Neutrophil (primary cell): ENCODE data around the gene BGN.

ENCODE experiments used
- H3K27ac ChIP-seq: fragments of 200-600 bp; sonication (generic); 2 replicates; pipeline ENCODE4 v1.5.1; 2016; ENCODE audit warnings: mild to moderate bottlenecking, moderate library complexity
- H3K27me3 ChIP-seq: fragments of 200-600 bp; sonication (generic); 2 replicates; pipeline ENCODE4 v1.6.0; 2016; ENCODE audit warnings: mild to moderate bottlenecking
- H3K36me3 ChIP-seq: fragments of 200-600 bp; sonication (generic); 2 replicates; pipeline ENCODE4 v1.5.1; 2017
- H3K4me1 ChIP-seq, 2 experiments: fragments of 200-600 bp in 1 of 2; sonication (generic) in 1 of 2; 1 replicate in 1 of 2; 2 replicates in 1 of 2; pipeline versions ENCODE4 v1.5.1 to v1.6.1; 2013 to 2016; ENCODE audit warnings: low read depth in 1 of 2, low read length in 1 of 2, mild to moderate bottlenecking in 1 of 2, moderate library complexity in 1 of 2; ENCODE audit not compliant: control insufficient read depth in 1 of 2, insufficient read depth in 1 of 2
- H3K4me3 ChIP-seq, 2 experiments: fragments of 200-600 bp in 1 of 2; sonication (generic) in 1 of 2; 1 replicate in 1 of 2; 2 replicates in 1 of 2; pipeline ENCODE4 v1.5.1; 2013 to 2016; ENCODE audit warnings: low read depth in 1 of 2, low read length in 1 of 2, mild to moderate bottlenecking in 1 of 2, moderate library complexity in 1 of 2
- H3K9me3 ChIP-seq: fragments of 200-600 bp; sonication (generic); 2 replicates; pipeline ENCODE4 v1.5.1; 2016
- TF ChIP-seq, protein P1 (sequence below): fragments of 200-600 bp; sonication (generic); IDR thresholded peaks from 2 replicates; pipeline ENCODE4 v1.5.1; 2016; ENCODE audit warnings: antibody characterized with exemption

The BGN gene

DNA sequence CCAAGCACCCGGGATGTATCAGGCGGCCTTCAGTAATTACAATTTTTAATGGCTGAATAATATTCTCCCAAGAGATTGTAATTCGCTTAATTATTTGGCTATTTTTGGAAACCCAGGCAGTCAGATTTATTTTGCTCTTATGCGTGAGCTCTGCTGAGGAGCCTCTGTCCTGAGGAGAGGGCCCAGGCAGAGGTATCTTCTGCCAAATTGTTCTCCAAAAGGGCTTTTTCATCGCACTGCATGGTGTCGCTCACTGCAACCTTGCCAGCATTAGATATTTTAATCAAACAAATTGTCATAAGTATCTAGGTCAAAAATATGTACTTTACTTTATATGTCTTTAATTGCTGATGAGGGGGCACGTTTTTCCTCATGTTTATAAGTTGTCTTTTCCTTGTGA is 28.5 kb downstream of the BGN start:
- no peaks in the 10 kb centered on the region for H3K4me1 ChIP-seq
- no peak overlapping the region for H3K27ac ChIP-seq
- peaks cover 43% of the 10 kb centered on the region for H3K27me3 ChIP-seq
- TF ChIP-seq, protein P1, sequence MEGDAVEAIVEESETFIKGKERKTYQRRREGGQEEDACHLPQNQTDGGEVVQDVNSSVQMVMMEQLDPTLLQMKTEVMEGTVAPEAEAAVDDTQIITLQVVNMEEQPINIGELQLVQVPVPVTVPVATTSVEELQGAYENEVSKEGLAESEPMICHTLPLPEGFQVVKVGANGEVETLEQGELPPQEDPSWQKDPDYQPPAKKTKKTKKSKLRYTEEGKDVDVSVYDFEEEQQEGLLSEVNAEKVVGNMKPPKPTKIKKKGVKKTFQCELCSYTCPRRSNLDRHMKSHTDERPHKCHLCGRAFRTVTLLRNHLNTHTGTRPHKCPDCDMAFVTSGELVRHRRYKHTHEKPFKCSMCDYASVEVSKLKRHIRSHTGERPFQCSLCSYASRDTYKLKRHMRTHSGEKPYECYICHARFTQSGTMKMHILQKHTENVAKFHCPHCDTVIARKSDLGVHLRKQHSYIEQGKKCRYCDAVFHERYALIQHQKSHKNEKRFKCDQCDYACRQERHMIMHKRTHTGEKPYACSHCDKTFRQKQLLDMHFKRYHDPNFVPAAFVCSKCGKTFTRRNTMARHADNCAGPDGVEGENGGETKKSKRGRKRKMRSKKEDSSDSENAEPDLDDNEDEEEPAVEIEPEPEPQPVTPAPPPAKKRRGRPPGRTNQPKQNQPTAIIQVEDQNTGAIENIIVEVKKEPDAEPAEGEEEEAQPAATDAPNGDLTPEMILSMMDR: no peak
- no peaks in the 10 kb centered on the region for H3K9me3 ChIP-seq
- no peaks in the 10 kb centered on the region for H3K36me3 ChIP-seq
- no peak overlapping the region for H3K4me3 ChIP-seq

GRCh38 chrX:153524234-153524633 is 29.5 kb downstream of the BGN start:
- Histone ChIP-seq H3K27me3 (peaks cover 34% of the 10 kb centered on the region), H3K4me1 (no peaks in the 10 kb centered on the region), H3K27ac (no peak overlapping the region), H3K9me3 (no peaks in the 10 kb centered on the region), H3K4me3 (no peak overlapping the region), H3K36me3 (no peaks in the 10 kb centered on the region)
- TF ChIP-seq, protein P1: no peak

DNA sequence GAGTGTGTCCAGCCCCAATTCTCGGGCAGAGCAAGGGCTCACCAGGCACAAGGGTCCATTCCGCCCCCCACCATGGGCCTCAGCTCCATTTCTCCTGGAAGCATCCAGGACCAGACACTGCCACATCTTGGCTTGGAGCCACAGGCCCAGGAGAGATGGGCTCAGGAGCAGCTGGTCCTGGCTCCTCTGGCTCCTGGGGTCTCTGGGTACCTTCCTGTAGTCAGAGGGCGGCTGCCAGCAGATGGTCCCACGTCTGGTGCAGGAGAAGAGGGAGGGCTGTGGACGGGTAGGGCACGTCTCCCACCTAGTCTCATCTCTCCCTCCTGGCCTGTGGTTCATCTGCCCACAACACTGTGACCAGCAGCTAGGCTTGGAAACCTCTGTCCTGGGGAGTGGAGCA is 30.7 kb downstream of the BGN start:
- Histone ChIP-seq H3K36me3 (no peaks in the 10 kb centered on the region), H3K27me3 (peaks cover 22% of the 10 kb centered on the region), H3K9me3 (no peaks in the 10 kb centered on the region), H3K4me3 (no peak overlapping the region), H3K4me1 (no peaks in the 10 kb centered on the region), H3K27ac (no peak overlapping the region)
- TF ChIP-seq, protein P1: no peak

DNA sequence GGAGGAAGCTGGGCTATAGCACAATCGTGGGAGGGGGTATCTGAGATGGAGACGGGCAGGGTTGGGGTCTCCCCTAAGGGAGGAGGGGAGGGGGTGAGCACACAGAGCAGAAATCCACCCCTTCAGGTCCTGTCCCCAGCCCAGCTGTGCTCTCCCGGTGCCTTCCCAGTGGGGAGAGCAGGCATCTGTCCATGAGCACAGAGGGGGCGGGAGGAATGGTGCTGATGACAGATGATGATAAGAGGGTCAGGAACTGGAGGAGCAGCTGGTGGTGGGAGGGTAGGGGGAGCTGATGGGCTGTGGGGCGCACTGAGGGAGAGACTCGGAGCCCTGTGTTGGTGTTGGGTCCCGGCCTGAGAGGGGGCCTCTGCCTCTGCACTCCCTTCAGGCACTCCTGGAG is 31.3 kb downstream of the BGN start:
- H3K4me3 ChIP-seq: no peak overlapping the region
- no peaks in the 10 kb centered on the region for H3K36me3 ChIP-seq
- H3K27ac ChIP-seq: no peak overlapping the region
- peaks cover 16% of the 10 kb centered on the region for H3K27me3 ChIP-seq
- TF ChIP-seq, protein P1: no peak
- H3K4me1 ChIP-seq: no peaks in the 10 kb centered on the region
- no peaks in the 10 kb centered on the region for H3K9me3 ChIP-seq

DNA sequence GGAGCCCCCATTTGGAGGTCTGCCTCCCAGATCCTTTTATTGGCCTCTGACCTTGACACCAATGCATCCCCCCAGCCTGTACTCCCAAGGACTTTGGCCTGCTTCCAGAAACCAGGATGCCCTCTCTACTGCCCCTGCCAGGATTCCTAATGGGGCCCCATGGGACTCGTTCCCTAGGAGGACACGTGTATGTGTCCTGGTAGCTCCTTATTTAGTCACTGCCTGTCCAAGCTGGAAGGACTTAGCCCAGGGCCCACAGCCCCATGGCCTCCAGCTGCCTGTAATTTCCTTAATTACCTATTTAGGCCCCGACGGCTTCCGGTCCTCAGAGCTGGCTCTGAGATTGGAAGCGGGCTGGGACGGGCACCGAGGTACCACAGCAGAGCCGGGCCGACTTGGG is 32.0 kb downstream of the BGN start:
- Histone ChIP-seq H3K9me3 (no peaks in the 10 kb centered on the region), H3K27me3 (peaks cover 8% of the 10 kb centered on the region), H3K4me3 (no peak overlapping the region), H3K36me3 (no peaks in the 10 kb centered on the region), H3K27ac (no peak overlapping the region), H3K4me1 (no peaks in the 10 kb centered on the region)
- TF ChIP-seq, protein P1: no peak

GRCh38 chrX:153527208-153527607 is 32.4 kb downstream of the BGN start:
- no peak overlapping the region for H3K4me3 ChIP-seq
- H3K27ac ChIP-seq: no peak overlapping the region
- H3K4me1 ChIP-seq: no peaks in the 10 kb centered on the region
- H3K27me3 ChIP-seq: peaks cover 4% of the 10 kb centered on the region
- no peaks in the 10 kb centered on the region for H3K36me3 ChIP-seq
- TF ChIP-seq, protein P1: no peak
- no peaks in the 10 kb centered on the region for H3K9me3 ChIP-seq
